Right lobe of liver (tissue), 4 donors: ENCODE data around the gene ANKRD23.

Experiments
- CTCF ChIP-seq, 4 donors: fragments of 200-600 bp in 3 of 4; fragments of 450-650 bp in 1 of 4; IDR thresholded peaks; one replicate each; pipeline versions ENCODE4 v1.5.1 to v1.8.0; 2016 to 2022; ENCODE audit warnings: antibody characterized with exemption in 4 of 4, mild to moderate bottlenecking in 2 of 4
- POLR2A ChIP-seq: fragments of 450-650 bp; IDR thresholded peaks from one replicate; pipeline ENCODE4 v1.6.1; 2017; ENCODE audit warnings: antibody characterized with exemption, mild to moderate bottlenecking
- donor health status: DM: no; HTN: no; CAD: no.
- donor health status: DM: no; HTN: no; CAD: no.
- donor health status: DM: no; HTN: yes; CAD: no.

GRCh38 chr2:96882906-96883305 lies 39.1 kb upstream of the ANKRD23 start:
- TF ChIP-seq CTCF (IDR thresholded peaks at IDR 0.05), result no peak
- no peak for TF ChIP-seq POLR2A
